ENCODE data around the gene STK24.

Gene STK24

GRCh38 chr13:98549728-98550317 is 27.1 kb downstream of the STK24 start:
- no peak for DNase-seq

- peak; percentile 10 for DNase-seq
Measured at GRCh38 chr13:98549006-98549727, 27.7 kb downstream of the STK24 start.

GRCh38 chr13:98548230-98548629 is 28.7 kb downstream of the STK24 start:
- no peak for DNase-seq

GRCh38 chr13:98547455-98547854 is 29.5 kb downstream of the STK24 start:
- no peak for DNase-seq

GRCh38 chr13:98546402-98546801 is 30.5 kb downstream of the STK24 start:
- DNase-seq, result no peak

GRCh38 chr13:98544104-98544710 is 32.7 kb downstream of the STK24 start:
- no peak for DNase-seq

GRCh38 chr13:98543378-98544103 is 33.4 kb downstream of the STK24 start:
- no peak for DNase-seq

- no peak for DNase-seq
Measured at GRCh38 chr13:98542568-98543377, 34.1 kb downstream of the STK24 start.

- no peak for DNase-seq
Measured at GRCh38 chr13:98541701-98542203, 35.2 kb downstream of the STK24 start.

- no peak for DNase-seq
Measured at GRCh38 chr13:98541191-98541590, 35.7 kb downstream of the STK24 start.

- no peak for DNase-seq
Measured at GRCh38 chr13:98540476-98540875, 36.4 kb downstream of the STK24 start.

GRCh38 chr13:98539666-98540065 is 37.2 kb downstream of the STK24 start:
- no peak for DNase-seq

- no peak for DNase-seq
Measured at GRCh38 chr13:98538876-98539275, 38.0 kb downstream of the STK24 start.

GRCh38 chr13:98537740-98538139 is 39.2 kb downstream of the STK24 start:
- DNase-seq, result no peak

- DNase-seq, result no peak
Measured at GRCh38 chr13:98537306-98537705, 39.6 kb downstream of the STK24 start.

- DNase-seq, result no peak
Measured at GRCh38 chr13:98536729-98537128, 40.2 kb downstream of the STK24 start.

- DNase-seq, result no peak
Measured at GRCh38 chr13:98535501-98536354, 41.2 kb downstream of the STK24 start.

- DNase-seq, result no peak
Measured at GRCh38 chr13:98534821-98535220, 42.1 kb downstream of the STK24 start.

GRCh38 chr13:98533912-98534311 is 43.0 kb downstream of the STK24 start:
- DNase-seq, result no peak

GRCh38 chr13:98532254-98532653 is 44.7 kb downstream of the STK24 start:
- DNase-seq, result no peak

GRCh38 chr13:98530217-98530616 is 46.7 kb downstream of the STK24 start:
- DNase-seq, result no peak

- DNase-seq, result no peak
Measured at GRCh38 chr13:98529171-98529570, 47.7 kb downstream of the STK24 start.

Data from KG1 (cell line).